Measurements from ENCODE around the gene COL27A1.
"Not testable (repeated sequence)": the region's sequence is repeated elsewhere in the genome, so short reads cannot be mapped to it uniquely, and the experiment has no call there.

The COL27A1 gene

DNA sequence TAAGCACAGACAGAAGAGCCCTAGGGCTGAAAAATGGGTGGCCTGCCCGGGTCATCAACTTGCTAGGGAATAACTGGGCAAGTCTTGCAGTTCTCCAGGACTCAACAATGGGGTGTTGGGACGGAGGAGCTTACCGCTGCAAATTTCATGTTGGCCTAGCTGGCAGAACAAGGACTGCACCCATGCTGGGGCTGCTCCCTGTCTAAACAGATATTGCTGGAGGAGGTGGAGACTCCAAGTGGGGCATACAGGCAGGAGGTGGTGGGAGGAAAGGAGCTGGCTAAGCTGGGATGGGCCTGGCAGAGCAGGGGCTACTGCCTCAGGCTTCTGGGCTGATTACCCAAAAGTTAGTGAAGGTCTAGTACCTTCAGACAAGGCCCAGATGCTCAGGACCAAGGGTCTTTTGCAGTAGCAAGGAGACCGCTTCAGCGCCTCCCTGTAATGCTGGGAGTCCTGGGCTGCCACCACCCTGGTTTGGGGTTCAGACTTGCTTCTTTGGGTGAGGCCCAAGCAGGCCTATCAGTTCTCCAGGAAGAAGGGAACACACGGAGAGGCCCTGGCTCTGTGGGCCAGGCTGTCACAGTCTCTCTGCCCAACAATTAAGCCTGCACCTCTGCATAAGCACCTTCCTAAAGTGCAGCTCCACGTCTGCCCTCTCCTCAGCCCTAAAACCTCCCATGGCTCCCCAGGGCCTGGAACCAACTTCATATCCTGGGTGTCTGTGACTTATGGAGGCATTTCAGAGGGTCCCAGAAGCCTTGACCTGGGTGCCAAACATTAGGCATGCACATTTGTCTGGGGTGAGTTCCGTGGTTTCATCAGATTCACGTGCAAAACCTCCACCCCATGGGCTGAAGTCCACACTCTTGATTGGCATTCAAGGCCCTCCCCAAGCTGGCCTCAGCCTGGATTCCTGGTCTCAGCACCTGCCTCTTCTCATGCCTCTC, 32.0 kb upstream of the COL27A1 start:
- Histone ChIP-seq H3K9ac (ENCODE audit: low read length in 5 of 5) (no peak overlapping the region), H3K9me3 (ENCODE audit: control insufficient read depth in 5 of 5, low read length in 5 of 5) (peaks cover 0 to 15% (median 9%) of the 10 kb centered on the region in 5 donors), H3K36me3 (ENCODE audit: control insufficient read depth in 5 of 5, insufficient read depth in 5 of 5, low read length in 5 of 5) (no peaks in the 10 kb centered on the region), H3K27me3 (ENCODE audit: control insufficient read depth in 5 of 5, insufficient read depth in 4 of 5, low read length in 5 of 5) (peaks cover 0 to 17% (median 4%) of the 10 kb centered on the region in 5 donors), H3K4me3 (ENCODE audit: low read depth in 1 of 5, low read length in 5 of 5) (no peak overlapping the region), H3K27ac (ENCODE audit: low read depth, low read length) (no peak overlapping the region), H3K4me1 (ENCODE audit: control insufficient read depth in 5 of 5, insufficient read depth in 5 of 5, low read length in 5 of 5) (peaks cover 0 to 14% (median 9%) of the 10 kb centered on the region in 5 donors)

- Histone ChIP-seq H3K4me1 (ENCODE audit: control insufficient read depth in 5 of 5, insufficient read depth in 5 of 5, low read length in 5 of 5) (peaks cover 0 to 14% (median 9%) of the 10 kb centered on the region in 5 donors), H3K9me3 (ENCODE audit: control insufficient read depth in 5 of 5, low read length in 5 of 5) (peaks cover 0 to 15% (median 9%) of the 10 kb centered on the region in 5 donors), H3K9ac (ENCODE audit: low read length in 5 of 5) (no peak overlapping the region), H3K27me3 (ENCODE audit: control insufficient read depth in 5 of 5, insufficient read depth in 4 of 5, low read length in 5 of 5) (peaks cover 0 to 16% (median 3%) of the 10 kb centered on the region in 5 donors), H3K4me3 (ENCODE audit: low read depth in 1 of 5, low read length in 5 of 5) (no peak overlapping the region), H3K36me3 (ENCODE audit: control insufficient read depth in 5 of 5, insufficient read depth in 5 of 5, low read length in 5 of 5) (no peaks in the 10 kb centered on the region), H3K27ac (ENCODE audit: low read depth, low read length) (no peak overlapping the region)
These were observed 31.2 kb upstream of the COL27A1 start for GRCh38 chr9:114124138-114124537.

DNA sequence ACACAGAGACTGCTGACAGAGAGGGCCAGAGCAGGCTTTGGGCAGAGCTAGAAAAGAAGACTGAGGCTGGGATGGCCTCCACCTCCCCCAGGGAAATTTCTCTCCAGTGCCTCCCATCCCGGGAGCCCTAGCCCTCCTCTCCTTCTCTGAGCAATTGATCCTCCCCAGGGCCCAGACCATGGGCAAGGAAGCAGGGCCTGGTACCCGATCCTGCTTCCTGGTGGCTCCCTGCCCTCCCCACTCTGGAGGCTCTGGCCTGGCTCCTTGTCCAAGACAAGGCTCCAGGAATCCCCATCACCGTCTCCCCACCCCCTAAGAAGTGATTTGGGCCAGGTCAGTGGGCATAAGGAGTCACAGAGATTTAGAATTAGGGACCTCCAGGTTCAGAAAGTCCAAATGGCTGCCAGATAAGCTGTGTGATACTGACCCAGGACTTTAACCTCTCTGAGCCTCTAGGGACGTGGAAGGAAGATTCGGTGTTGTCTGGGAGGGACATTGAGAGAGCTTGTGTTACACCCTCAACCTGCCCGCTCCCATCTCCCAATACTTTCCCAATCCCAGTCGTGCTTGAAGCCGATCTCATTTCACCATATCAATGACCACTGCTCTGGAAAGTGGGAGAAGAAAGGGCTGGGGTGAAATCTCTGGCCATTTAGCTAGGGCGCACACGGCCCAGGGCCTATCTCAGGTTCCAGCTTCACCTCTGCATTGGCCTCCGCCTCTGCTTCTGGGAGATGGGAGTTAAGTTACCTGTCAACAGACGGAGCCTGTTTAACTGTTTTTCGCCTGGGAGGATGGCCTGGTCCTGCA, 30.5 kb upstream of the COL27A1 start:
- Histone ChIP-seq H3K27me3 (ENCODE audit: control insufficient read depth in 5 of 5, insufficient read depth in 4 of 5, low read length in 5 of 5) (peaks cover 0 to 18% (median 3%) of the 10 kb centered on the region in 5 donors), H3K4me1 (ENCODE audit: control insufficient read depth in 5 of 5, insufficient read depth in 5 of 5, low read length in 5 of 5) (peaks cover 0 to 14% (median 9%) of the 10 kb centered on the region in 5 donors), H3K27ac (ENCODE audit: low read depth, low read length) (no peak overlapping the region), H3K9me3 (ENCODE audit: control insufficient read depth in 5 of 5, low read length in 5 of 5) (peaks cover 0 to 15% (median 9%) of the 10 kb centered on the region in 5 donors), H3K36me3 (ENCODE audit: control insufficient read depth in 5 of 5, insufficient read depth in 5 of 5, low read length in 5 of 5) (no peaks in the 10 kb centered on the region), H3K9ac (ENCODE audit: low read length in 5 of 5) (no peak overlapping the region), H3K4me3 (ENCODE audit: low read depth in 1 of 5, low read length in 5 of 5) (no peak overlapping the region)

DNA sequence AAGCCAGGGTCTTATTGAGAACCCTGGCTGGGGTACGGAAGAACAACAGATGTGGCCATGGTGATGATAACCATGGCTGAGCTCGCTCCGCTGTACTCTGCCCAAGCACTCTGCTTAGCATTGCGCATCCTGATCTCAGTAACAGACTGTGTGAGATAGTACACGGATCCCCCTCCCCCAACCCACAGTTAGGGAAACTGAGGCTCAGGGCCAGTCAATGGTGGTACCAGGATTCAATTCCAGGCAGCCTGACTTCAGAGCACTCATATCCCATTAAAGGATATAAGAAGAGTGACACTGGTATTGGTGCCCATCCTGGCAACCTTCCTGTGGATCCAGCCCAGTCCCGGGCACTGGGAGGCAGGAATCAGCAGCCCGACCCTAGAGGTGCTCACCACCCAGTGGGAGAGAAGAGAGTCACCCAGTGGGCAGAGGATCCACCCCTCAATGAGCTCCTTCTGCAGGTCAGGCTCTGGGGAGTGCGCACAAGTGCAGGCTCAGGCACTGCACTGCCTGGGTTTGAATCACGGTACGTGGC, 29.8 kb upstream of the COL27A1 start:
- no peak overlapping the region for H3K27ac ChIP-seq (ENCODE audit: low read depth, low read length)
- H3K4me3 ChIP-seq (ENCODE audit: low read depth in 1 of 5, low read length in 5 of 5): no peak overlapping the region
- H3K27me3 ChIP-seq (ENCODE audit: control insufficient read depth in 5 of 5, insufficient read depth in 4 of 5, low read length in 5 of 5): peaks cover 2 to 23% (median 7%) of the 10 kb centered on the region in 5 donors
- H3K9ac ChIP-seq (ENCODE audit: low read length in 5 of 5): no peak overlapping the region
- no peaks in the 10 kb centered on the region for H3K36me3 ChIP-seq (ENCODE audit: control insufficient read depth in 5 of 5, insufficient read depth in 5 of 5, low read length in 5 of 5)
- H3K9me3 ChIP-seq (ENCODE audit: control insufficient read depth in 5 of 5, low read length in 5 of 5): peaks cover 0 to 15% (median 9%) of the 10 kb centered on the region in 5 donors
- peaks cover 0 to 14% (median 9%) of the 10 kb centered on the region in 5 donors for H3K4me1 ChIP-seq (ENCODE audit: control insufficient read depth in 5 of 5, insufficient read depth in 5 of 5, low read length in 5 of 5)

DNA sequence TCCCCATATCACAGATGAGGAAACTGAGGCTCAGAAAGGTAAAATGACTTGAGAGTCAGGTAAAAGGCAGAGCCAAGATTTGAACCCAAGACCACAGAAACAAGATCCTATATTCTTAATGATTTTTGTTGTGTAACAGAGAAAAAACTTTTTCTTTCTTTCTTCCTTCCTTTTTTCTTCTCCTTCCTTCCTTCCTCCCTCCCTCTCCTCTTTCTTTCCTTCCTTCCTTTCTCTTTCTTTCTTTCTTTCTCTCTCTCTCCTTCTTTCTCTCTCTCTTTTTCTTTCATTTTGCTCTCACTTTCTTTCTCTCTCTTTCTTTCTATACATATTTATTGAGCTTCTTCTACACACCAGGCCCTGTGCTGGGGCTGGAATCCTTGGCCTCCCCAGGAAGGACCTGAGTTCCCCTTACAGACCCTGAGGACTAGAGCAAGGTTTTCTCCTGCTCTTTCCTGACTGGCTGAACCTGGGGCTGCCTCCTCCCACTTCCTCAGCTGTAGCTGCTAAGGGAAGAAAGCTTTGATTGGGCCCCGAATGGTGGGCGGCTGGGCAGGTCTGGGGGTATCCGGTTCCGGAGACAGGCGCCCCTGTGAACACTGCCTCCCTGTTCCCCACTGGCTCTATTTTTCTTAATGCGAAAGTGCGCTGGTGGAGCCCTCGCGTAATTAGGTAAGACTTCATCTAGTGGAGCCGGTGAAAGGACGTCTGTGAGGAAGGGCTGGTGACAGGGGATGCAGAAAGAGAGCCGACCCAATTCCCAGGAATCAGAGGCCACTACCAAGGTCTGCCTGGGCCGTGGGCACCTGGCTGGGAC, 28.9 kb upstream of the COL27A1 start:
- H3K36me3 ChIP-seq (ENCODE audit: control insufficient read depth in 5 of 5, insufficient read depth in 5 of 5, low read length in 5 of 5): no peaks in the 10 kb centered on the region
- no peak overlapping the region for H3K4me3 ChIP-seq (ENCODE audit: low read depth in 1 of 5, low read length in 5 of 5)
- no peak overlapping the region for H3K9ac ChIP-seq (ENCODE audit: low read length in 5 of 5)
- peaks cover 0 to 14% (median 9%) of the 10 kb centered on the region in 5 donors for H3K4me1 ChIP-seq (ENCODE audit: control insufficient read depth in 5 of 5, insufficient read depth in 5 of 5, low read length in 5 of 5)
- H3K9me3 ChIP-seq (ENCODE audit: control insufficient read depth in 5 of 5, low read length in 5 of 5): peaks cover 0 to 15% (median 9%) of the 10 kb centered on the region in 5 donors
- no peak overlapping the region for H3K27ac ChIP-seq (ENCODE audit: low read depth, low read length)
- H3K27me3 ChIP-seq (ENCODE audit: control insufficient read depth in 5 of 5, insufficient read depth in 4 of 5, low read length in 5 of 5): peaks cover 2 to 27% (median 7%) of the 10 kb centered on the region in 5 donors

DNA sequence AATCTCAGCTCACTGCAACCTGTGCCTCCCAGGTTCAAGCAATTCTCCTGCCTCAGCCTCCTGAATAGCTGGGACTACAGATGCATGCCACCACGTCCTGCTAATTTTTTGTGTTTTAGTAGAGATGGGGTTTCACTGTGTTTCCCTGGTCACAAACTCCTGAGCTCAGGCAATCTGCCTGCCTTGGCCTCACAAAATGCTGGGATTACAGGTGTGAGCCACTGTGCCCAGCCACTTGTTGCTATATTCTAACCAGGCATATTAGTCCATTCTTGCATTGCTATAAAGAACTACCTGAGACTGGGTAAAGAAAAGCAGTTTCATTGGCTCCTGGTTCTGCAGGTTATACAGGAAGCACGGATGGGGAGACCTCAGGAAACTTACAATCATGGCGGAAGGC, 26.6 kb upstream of the COL27A1 start:
- Histone ChIP-seq H3K9me3 (ENCODE audit: control insufficient read depth in 5 of 5, low read length in 5 of 5) (peaks cover 0 to 15% (median 9%) of the 10 kb centered on the region in 5 donors), H3K27me3 (ENCODE audit: control insufficient read depth in 5 of 5, insufficient read depth in 4 of 5, low read length in 5 of 5) (peaks cover 2 to 24% (median 7%) of the 10 kb centered on the region in 5 donors)
- H3K4me3 ChIP-seq (ENCODE audit: low read depth in 1 of 5, low read length in 5 of 5); H3K36me3 ChIP-seq (ENCODE audit: control insufficient read depth in 5 of 5, insufficient read depth in 5 of 5, low read length in 5 of 5); H3K9ac ChIP-seq (ENCODE audit: low read length in 5 of 5); H3K4me1 ChIP-seq (ENCODE audit: control insufficient read depth in 5 of 5, insufficient read depth in 5 of 5, low read length in 5 of 5); H3K27ac ChIP-seq (ENCODE audit: low read depth, low read length): not testable (repeated sequence)

GRCh38 chr9:114130141-114130540, 25.2 kb upstream of the COL27A1 start:
- H3K27ac ChIP-seq (ENCODE audit: low read depth, low read length): no peak overlapping the region
- no peaks in the 10 kb centered on the region for H3K4me1 ChIP-seq (ENCODE audit: control insufficient read depth in 5 of 5, insufficient read depth in 5 of 5, low read length in 5 of 5)
- H3K36me3 ChIP-seq (ENCODE audit: control insufficient read depth in 5 of 5, insufficient read depth in 5 of 5, low read length in 5 of 5): no peaks in the 10 kb centered on the region
- peaks cover 2 to 25% (median 7%) of the 10 kb centered on the region in 5 donors for H3K27me3 ChIP-seq (ENCODE audit: control insufficient read depth in 5 of 5, insufficient read depth in 4 of 5, low read length in 5 of 5)
- no peak overlapping the region for H3K9ac ChIP-seq (ENCODE audit: low read length in 5 of 5)
- H3K9me3 ChIP-seq (ENCODE audit: control insufficient read depth in 5 of 5, low read length in 5 of 5): peaks cover 0 to 15% (median 9%) of the 10 kb centered on the region in 5 donors
- H3K4me3 ChIP-seq (ENCODE audit: low read depth in 1 of 5, low read length in 5 of 5): no peak overlapping the region

DNA sequence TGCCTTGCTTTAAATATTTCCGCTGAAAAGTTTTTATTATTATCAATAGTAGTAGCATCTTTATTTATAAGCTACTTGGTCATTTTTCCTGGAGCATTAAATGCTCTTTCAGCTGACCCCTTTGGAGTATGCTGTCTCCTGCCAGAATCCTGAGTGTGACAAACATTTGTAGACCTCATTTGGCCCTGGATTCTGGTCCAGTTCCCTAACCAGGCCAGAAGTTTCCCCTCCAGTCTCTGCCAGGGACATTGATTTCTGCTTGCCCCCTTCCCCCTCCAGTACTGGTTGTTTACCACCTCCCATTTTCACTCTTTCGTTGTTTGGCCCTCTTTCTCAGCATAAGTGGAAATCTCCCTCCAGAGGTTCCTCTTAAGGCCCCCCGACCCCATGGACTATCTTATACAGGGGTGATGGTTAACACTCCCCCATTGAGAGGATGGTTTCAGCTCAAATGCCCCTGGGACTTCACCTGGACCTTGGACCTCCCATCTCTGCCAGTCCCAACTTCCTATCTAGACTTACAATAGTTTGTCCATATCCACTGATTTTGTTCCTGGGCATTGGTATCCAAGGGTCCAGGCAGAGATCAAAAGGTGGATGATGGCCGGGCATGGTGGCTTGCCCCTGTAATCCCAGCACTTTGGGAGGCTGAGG, 24.6 kb upstream of the COL27A1 start:
- Histone ChIP-seq H3K27ac (ENCODE audit: low read depth, low read length) (no peak overlapping the region), H3K9me3 (ENCODE audit: control insufficient read depth in 5 of 5, low read length in 5 of 5) (peaks cover 0 to 15% (median 9%) of the 10 kb centered on the region in 5 donors), H3K4me1 (ENCODE audit: control insufficient read depth in 5 of 5, insufficient read depth in 5 of 5, low read length in 5 of 5) (no peaks in the 10 kb centered on the region), H3K9ac (ENCODE audit: low read length in 5 of 5) (no peak overlapping the region), H3K4me3 (ENCODE audit: low read depth in 1 of 5, low read length in 5 of 5) (no peak overlapping the region), H3K27me3 (ENCODE audit: control insufficient read depth in 5 of 5, insufficient read depth in 4 of 5, low read length in 5 of 5) (peaks cover 2 to 20% (median 6%) of the 10 kb centered on the region in 5 donors), H3K36me3 (ENCODE audit: control insufficient read depth in 5 of 5, insufficient read depth in 5 of 5, low read length in 5 of 5) (no peaks in the 10 kb centered on the region)
